ENCODE results near the gene EVX1. TPM values are rescaled to one million over a fixed set of nuclear protein-coding genes. Genes with fewer than 3 reads are reported as not detected.

The EVX1 gene
- total RNA-seq, result not detected

GRCh38 chr7:27242555-27243339 lies at the start of gene EVX1:
TSS of gene EVX1 (plus strand) at chr7:27242802. CDS start at chr7:27243031, 229 bp downstream.

GRCh38 chr7:27199849-27200760 lies 42.5 kb upstream of the EVX1 start, which contains the start of gene HOXA13:
TSS of gene HOXA13 (minus strand) at chr7:27200091. CDS start at chr7:27200077, 14 bp downstream.

Other genes with a start within 250 kb of the EVX1 start
- gene HOXA1, start 146.8 kb upstream of the EVX1 start, total RNA-seq, result not detected
- not detected for gene HOXA2, start 140.1 kb upstream of the EVX1 start, total RNA-seq
- not detected for gene HOXA4, start 112.0 kb upstream of the EVX1 start, total RNA-seq
- not detected for gene HOXA5, start 99.1 kb upstream of the EVX1 start, total RNA-seq
- gene HOXA6, start 95.0 kb upstream of the EVX1 start, total RNA-seq, result not detected
- not detected for gene HOXA3, start 90.2 kb upstream of the EVX1 start, total RNA-seq
- not detected for gene HOXA7, start 86.1 kb upstream of the EVX1 start, total RNA-seq
- gene HOXA9, start 77.3 kb upstream of the EVX1 start, total RNA-seq, result not detected
- not detected for gene HOXA10, start 68.5 kb upstream of the EVX1 start, total RNA-seq
- not detected for gene HOXA11, start 57.6 kb upstream of the EVX1 start, total RNA-seq
- not detected for gene HOXA13, start 42.7 kb upstream of the EVX1 start, total RNA-seq

Measured in diencephalon (tissue), 1 donor.